ENCODE results near the gene ZNF829.
A peak's percentile ranks its signal among the peaks of the same experiment; 100 is the strongest.

ZNF829 gene

GRCh38 chr19:36915992-36916830 is at the start of gene ZNF829, which contains the start of gene ZNF568:
Gene ZNF829, minus strand, starts transcription at chr19:36916291. Its CDS starts 1,124 bp downstream, at chr19:36915167.
Gene ZNF568, plus strand, starts transcription at chr19:36916332. Its CDS starts 6,439 bp downstream, at chr19:36922771.
- peak; percentile 90 to 98 for DNase-seq

- DNase-seq: no peak
Observed at GRCh38 chr19:36963280-36963679, 47.2 kb upstream of the ZNF829 start.

- no peak for DNase-seq
Observed at GRCh38 chr19:36962346-36962745, 46.3 kb upstream of the ZNF829 start.

DNA sequence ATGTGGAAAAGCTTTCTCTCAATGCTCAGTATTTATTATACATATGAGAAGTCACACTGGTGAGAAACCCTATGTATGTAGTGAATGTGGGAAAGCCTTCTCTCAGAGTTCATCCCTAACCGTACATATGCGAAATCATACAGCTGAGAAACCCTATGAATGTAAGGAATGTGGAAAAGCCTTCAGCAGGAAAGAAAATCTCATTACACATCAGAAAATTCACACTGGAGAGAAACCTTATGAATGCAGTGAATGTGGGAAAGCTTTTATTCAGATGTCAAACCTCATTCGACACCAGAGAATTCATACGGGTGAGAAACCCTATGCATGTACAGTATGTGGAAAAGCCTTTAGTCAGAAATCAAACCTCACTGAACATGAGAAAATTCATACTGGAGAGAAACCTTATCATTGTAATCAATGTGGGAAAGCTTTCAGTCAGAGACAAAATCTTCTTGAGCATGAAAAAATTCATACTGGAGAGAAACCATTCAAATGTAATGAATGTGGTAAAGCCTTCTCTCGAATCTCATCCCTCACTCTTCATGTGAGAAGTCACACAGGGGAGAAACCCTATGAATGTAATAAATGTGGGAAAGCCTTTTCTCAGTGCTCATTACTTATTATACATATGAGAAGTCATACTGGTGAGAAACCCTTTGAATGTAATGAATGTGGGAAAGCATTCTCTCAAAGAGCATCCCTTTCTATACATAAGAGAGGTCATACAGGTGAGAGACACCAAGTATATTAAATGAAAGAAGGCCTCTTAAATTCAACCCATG is 34.4 kb upstream of the ZNF829 start:
- no peak for DNase-seq

DNA sequence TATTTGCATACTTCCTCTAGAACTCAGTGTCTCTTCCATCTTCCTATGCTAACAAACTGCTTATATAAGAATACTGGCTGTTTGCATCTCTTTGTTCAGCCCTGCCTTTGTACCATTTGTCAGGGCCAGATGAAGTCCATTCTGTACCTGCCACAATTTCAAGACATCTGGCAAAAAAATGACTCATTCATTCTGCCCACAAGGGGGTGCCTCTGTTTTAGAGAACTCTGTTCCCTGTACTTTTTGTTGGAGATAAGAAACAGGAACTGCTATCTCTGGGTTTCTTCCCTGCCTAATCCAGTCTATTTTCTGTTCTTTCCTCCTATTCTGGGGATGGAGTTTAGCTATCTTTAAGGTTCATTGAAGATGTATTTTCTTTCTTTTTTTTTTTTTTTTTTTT is 23.1 kb upstream of the ZNF829 start:
- DNase-seq: no peak

- DNase-seq: no peak
Observed at GRCh38 chr19:36931684-36932083, 15.6 kb upstream of the ZNF829 start.

- no peak for DNase-seq
Observed at GRCh38 chr19:36918090-36918489, 2.0 kb upstream of the ZNF829 start.

- peak; percentile 24 to 45 for DNase-seq
Observed at GRCh38 chr19:36916991-36917390, 900 bp upstream of the ZNF829 start.

DNA sequence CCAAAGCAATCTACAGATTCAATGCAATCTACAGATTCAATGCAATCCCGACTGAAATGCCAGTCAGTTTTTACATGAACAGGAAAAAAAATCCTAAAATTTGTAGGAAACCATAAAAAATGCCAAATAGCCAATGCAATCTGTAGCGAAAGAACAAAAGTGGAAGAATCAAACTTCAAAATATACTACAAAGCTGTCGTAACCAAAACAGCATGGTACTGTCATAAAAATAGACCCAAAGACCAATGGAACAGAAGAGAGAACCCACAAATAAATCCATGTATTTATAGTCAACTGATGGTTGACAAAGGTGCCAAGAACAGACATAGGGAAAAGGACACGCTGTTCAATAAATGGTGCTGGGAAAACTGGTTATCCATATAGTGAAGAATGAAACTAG is 17.7 kb downstream of the ZNF829 start:
- DNase-seq: no peak

DNA sequence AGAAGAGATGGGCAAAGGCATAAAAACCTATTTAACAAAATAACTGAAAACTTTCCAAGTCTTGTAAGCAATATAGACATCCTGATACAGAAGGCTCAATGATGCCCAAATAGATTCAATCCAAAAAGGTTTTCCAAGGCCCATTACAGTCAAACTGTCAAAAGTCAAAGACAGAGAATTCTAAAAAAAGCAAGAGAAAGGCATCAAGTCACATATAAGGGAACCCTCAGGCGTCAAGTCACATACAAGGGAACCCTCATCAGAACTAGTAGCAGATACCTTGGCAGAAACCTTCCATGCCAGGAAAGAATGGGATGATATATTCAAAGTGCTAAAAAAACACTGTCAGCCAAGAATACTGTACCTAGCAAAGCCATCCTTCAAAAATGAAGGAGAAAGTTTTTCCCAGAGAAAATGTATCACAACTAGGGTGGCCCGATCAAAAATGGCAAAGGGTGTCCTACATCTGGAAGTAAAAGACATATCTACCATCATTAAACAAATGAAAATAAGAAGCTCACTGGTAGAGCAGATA is 21.2 kb downstream of the ZNF829 start:
- DNase-seq: no peak

DNA sequence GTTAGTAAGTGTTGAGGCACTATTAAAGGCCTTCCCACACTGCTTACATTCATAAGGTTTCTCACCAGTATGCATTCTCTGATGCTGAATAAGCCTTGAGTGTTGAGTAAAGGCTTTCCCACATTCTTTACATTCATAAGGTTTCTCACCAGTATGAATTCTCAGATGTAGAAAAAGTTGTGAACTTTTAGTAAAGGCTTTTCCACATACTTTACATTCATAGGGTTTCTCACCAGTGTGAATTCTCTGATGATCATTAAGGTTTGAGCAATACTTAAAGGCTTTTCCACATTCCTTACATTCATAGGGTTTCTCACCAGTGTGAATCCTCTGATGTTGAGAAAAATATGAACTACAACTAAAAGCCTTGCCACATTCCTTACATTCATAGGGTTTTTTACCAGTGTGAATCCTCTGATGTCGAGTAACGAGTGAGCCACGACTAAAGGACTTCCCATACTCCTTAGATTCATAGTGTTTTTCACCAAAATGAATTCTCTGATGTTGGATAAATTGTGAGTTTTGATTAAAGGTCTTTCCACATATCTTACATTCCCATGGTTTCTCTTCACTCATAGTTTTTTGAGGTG is 24.2 kb downstream of the ZNF829 start:
- DNase-seq: no peak

DNA sequence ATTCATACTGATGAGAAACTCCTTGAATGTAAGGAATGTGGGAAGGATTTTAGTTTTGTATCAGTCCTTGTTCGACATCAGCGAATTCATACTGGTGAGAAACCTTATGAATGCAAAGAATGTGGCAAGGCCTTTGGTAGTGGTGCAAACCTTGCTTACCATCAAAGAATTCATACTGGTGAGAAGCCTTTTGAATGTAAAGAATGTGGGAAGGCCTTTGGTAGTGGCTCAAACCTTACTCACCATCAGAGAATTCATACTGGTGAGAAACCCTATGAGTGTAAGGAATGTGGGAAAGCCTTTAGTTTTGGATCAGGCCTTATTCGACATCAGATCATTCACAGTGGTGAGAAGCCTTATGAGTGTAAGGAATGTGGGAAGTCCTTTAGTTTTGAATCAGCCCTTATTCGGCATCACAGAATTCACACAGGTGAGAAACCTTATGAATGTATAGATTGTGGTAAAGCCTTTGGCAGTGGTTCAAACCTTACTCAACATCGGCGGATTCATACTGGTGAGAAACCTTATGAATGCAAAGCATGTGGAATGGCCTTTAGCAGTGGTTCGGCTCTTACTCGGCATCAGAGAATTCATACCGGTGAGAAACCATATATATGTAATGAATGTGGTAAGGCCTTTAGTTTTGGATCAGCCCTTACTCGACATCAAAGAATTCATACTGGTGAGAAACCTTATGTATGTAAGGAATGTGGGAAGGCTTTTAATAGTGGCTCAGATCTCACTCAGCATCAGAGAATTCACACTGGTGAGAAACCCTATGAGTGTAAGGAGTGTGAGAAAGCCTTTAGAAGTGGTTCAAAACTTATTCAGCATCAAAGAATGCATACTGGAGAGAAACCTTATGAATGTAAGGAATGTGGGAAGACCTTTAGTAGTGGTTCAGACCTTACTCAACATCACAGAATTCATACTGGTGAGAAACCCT is 38.8 kb downstream of the ZNF829 start:
- DNase-seq: no peak

GRCh38 chr19:36851898-36852297 is 64.2 kb downstream of the ZNF829 start:
- DNase-seq: no peak

DNA sequence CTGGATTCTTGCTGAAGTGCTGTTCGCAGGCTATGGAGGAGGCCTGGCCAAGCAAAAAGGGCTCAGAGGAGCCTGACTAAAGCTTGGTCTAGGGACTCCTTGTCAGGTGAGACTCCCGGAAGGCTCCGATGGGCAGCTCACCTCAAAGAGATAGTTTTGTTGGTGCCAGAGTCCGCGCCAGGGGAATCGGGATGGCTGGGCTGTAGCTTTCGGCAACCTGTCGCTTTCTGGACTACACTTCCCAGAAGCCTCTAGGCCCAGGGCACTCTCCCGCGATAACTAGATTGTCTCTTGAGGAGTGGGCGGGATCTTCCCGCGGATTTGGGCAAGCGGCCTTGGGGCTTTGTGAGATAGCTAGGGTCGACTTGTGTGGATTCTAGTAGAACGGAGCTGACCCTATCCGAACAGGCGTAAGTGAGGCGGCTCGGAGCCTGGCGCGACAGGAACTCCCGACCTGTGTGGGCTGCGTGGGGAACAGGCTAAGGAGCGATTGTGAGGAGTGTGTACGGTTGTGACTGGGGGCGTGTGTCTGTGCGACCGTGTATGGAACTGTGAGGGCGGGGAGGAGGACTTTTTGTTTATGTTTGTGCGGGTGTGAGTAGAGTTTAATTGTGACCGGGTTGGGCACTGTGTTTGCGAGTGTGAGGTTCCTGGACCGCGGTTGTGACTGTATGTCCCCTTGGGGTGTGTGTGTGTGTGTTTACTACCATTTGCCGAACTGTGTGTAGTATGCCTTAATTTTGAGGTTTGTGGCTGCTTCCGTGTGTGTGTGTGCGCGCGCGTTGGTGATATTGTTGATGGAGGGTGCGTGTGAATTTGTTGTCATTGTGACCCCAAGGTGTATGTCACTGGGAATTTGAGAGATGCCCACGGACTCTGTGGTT is 65.3 kb downstream of the ZNF829 start, which contains the start of gene ZNF345:
ZNF345 (plus strand) TSS at position 318 of the 884 bp plus-strand sequence. CDS start 25,955 bp downstream, outside the sequence.
- DNase-seq: peak; percentile 98

GRCh38 chr19:36849701-36850558 is 66.2 kb downstream of the ZNF829 start:
- peak; percentile 92 to 95 for DNase-seq

GRCh38 chr19:36847968-36848367 is 68.1 kb downstream of the ZNF829 start:
- DNase-seq: no peak

DNA sequence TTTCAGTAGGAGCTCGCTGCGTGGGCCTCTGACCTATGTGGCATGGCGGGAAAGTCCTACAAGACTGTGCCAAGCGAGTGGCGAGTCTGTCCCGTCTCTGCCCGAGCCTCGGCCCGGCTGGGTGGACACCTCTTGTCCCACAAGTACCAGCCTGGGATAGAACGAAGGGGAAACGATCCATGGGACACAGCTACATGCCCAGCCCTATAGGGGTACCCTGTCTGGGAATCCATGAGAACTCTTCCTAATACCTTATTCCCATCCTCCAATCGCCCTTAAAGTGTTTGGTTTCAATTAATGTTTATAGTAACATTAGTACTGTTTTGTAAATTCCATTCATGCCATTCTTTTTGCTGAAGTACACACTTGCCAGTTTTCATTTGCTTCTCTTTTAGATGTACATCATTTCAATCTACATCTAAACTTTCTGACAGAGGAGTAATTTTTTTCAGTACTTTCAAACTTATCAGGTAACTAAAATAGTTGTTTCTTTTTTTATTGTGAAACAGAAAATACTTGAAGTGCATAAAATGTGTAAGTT is 77.2 kb downstream of the ZNF829 start:
- DNase-seq: no peak

Data from NCI-H526 (cell line).